ENCODE measurements around the gene DMAC2.

- TF ChIP-seq CTCF (IDR thresholded peaks at IDR 0.05) (no peak), POLR2AphosphoS5 (IDR thresholded peaks at IDR 0.05) (no peak)
Observed at GRCh38 chr19:41427647-41428480, 11.8 kb downstream of the DMAC2 start.

All from breast epithelium (tissue), 3 donors.